Measurements from ENCODE around the gene SLC22A15.
"Not testable (repeated sequence)": the region's sequence is repeated elsewhere in the genome, so short reads cannot be mapped to it uniquely, and the experiment has no call there.

SLC22A15 gene

DNA sequence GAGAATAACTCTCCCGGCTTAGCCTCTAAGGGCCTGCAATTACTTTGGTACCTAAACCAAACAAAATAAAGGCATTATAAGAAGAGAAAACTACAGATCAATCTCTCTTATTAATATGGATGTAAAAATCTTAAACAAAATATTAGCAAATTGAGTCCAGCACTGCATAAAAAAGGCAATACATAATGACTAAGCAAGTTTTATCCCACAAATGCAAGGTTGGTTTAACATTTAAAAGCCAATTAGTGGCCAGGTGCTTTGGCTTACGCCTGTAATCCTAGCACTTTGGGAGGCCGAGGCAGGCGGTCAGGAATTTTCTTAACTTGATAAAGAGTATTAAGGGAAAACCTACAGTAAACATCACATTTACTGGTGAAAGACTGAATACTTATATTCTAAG is 67.8 kb downstream of the SLC22A15 start:
- Histone ChIP-seq H3K36me3 (peaks cover 56% of the 10 kb centered on the region), H3K9me3 (no peaks in the 10 kb centered on the region), H3K27ac (no peak overlapping the region), H3K4me3 (ENCODE audit: low read depth in 1 of 2, low read length in 1 of 2) (no peak overlapping the region), H3K4me1 (ENCODE audit: control insufficient read depth in 1 of 2, insufficient read depth in 1 of 2, low read depth in 1 of 2, low read length in 1 of 2) (no peaks in the 10 kb centered on the region), H3K27me3 (no peaks in the 10 kb centered on the region)
- TF ChIP-seq, protein P1, sequence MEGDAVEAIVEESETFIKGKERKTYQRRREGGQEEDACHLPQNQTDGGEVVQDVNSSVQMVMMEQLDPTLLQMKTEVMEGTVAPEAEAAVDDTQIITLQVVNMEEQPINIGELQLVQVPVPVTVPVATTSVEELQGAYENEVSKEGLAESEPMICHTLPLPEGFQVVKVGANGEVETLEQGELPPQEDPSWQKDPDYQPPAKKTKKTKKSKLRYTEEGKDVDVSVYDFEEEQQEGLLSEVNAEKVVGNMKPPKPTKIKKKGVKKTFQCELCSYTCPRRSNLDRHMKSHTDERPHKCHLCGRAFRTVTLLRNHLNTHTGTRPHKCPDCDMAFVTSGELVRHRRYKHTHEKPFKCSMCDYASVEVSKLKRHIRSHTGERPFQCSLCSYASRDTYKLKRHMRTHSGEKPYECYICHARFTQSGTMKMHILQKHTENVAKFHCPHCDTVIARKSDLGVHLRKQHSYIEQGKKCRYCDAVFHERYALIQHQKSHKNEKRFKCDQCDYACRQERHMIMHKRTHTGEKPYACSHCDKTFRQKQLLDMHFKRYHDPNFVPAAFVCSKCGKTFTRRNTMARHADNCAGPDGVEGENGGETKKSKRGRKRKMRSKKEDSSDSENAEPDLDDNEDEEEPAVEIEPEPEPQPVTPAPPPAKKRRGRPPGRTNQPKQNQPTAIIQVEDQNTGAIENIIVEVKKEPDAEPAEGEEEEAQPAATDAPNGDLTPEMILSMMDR (IDR thresholded peaks at IDR 0.05), result no peak

DNA sequence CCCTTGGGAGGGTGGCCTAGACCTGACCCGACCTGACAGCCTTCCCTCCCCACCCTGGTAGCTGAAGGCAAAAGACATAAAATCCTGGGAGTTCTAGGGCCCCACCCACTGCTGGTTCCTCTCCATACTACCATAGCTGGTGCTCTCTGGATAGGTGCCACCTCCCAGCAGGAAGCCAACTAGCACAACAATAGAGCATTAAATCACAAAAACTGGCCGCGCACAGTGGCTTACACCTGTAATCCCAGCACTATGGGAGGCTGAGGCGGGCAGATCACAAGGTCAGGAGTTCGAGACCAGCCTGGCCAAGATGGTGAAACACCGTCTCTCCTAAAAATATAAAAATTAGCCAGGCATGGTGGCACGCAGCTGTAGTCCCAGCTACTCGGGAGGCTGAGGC is 70.6 kb downstream of the SLC22A15 start:
- H3K9me3 ChIP-seq; H3K27me3 ChIP-seq; H3K4me1 ChIP-seq (ENCODE audit: control insufficient read depth in 1 of 2, insufficient read depth in 1 of 2, low read depth in 1 of 2, low read length in 1 of 2); H3K27ac ChIP-seq; H3K4me3 ChIP-seq (ENCODE audit: low read depth in 1 of 2, low read length in 1 of 2): not testable (repeated sequence)
- H3K36me3 ChIP-seq, result peaks cover 29% of the 10 kb centered on the region

DNA sequence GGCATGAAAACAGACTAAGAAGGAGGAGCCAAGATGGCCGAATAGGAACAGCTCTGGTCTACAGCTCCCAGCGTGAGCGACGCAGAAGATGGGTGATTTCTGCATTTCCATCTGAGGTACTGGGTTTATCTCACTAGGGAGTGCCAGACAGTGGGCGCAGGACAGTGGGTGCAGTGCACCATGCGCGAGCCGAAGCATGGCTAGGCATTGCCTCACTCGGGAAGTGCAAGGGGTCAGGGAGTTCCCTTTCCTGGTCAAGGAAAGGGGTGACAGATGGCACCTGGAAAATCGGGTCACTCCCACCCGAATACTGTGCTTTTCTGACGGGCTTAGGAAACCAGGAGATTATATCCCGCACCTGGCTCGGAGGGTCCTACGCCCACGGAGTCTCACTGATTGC is 75.6 kb downstream of the SLC22A15 start:
- not testable (repeated sequence) for H3K4me1 ChIP-seq (ENCODE audit: control insufficient read depth in 1 of 2, insufficient read depth in 1 of 2, low read depth in 1 of 2, low read length in 1 of 2); H3K36me3 ChIP-seq; H3K27me3 ChIP-seq; H3K27ac ChIP-seq; H3K4me3 ChIP-seq (ENCODE audit: low read depth in 1 of 2, low read length in 1 of 2); H3K9me3 ChIP-seq

DNA sequence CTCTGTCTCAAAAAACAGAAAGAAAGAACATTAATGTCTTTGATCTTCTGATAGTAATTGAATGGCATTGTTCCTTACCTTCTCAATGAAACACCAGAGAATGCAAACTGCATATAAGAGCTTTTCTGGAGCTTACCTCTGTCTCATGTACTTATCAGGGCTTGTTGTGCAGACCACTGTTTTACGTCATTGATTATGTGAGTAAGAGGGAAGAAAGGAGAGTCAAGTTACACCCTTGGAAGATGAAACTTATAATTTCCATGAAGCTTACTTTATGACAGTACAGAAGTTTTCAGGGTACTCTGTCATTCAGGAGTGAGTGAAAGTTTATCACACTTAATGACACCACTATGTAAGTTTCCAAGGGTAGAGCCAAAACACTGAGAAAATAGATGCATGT is 85.9 kb downstream of the SLC22A15 start:
- TF ChIP-seq, protein P1 (IDR thresholded peaks at IDR 0.05), result no peak
- no peaks in the 10 kb centered on the region for H3K9me3 ChIP-seq
- H3K4me3 ChIP-seq (ENCODE audit: low read depth in 1 of 2, low read length in 1 of 2), result no peak overlapping the region
- H3K4me1 ChIP-seq (ENCODE audit: control insufficient read depth in 1 of 2, insufficient read depth in 1 of 2, low read depth in 1 of 2, low read length in 1 of 2), result no peaks in the 10 kb centered on the region
- peaks cover 71% of the 10 kb centered on the region for H3K36me3 ChIP-seq
- H3K27me3 ChIP-seq, result no peaks in the 10 kb centered on the region
- H3K27ac ChIP-seq, result no peak overlapping the region

DNA sequence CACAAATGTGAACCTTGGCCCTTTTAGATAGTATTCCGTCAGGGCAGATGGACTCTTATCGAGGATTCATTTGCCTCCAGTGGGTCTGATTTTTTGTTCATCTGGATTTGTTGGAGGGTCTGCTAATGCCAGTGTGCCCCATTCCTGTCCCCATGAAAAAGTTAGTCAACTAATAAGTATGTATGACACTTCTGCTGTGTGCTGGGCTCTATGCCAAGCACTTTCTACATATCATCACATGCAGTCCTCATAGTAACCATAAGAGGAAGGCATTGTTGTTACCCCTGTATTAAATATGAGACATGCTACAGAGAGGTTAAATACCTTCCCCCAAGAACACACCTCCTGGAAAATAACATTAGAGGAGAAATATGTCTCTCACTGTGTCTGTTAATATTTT is 88.3 kb downstream of the SLC22A15 start:
- H3K4me1 ChIP-seq (ENCODE audit: control insufficient read depth in 1 of 2, insufficient read depth in 1 of 2, low read depth in 1 of 2, low read length in 1 of 2), result no peaks in the 10 kb centered on the region
- TF ChIP-seq, protein P1 (IDR thresholded peaks at IDR 0.05), result no peak
- no peaks in the 10 kb centered on the region for H3K27me3 ChIP-seq
- H3K27ac ChIP-seq, result no peak overlapping the region
- no peak overlapping the region for H3K4me3 ChIP-seq (ENCODE audit: low read depth in 1 of 2, low read length in 1 of 2)
- H3K36me3 ChIP-seq, result peaks cover 95% of the 10 kb centered on the region
- no peaks in the 10 kb centered on the region for H3K9me3 ChIP-seq

DNA sequence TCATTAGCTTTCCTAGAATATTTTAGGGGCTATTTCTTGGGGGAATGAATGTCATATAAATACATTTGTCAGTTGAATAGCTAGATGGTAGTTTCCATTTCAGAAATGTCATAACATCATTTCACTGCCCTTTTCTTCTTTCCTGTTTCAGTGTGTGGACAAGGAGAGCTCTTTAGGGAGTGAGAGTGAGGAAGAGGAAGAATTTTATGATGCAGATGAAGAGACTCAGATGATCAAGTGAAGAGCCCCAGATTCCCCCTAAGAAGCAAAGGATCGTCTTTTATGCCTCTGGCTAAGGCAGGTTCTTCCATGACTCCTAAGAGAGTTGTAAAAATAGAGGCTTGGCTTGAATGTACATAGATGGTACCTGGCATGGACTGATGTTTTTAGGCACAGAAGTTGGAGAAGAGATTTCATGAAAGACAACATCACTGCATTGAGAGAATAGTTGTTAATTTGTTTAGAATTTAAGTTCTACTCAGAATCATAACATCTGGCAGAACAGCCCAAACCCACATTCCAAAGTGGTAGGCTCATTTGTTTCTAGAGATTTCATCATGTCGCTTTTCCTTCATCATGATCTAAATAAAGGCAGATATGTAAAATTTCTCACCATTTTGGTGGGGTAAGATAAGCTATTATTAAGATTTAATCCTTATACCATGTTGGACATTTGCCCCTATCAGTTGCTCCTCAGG is 90.7 kb downstream of the SLC22A15 start:
- H3K36me3 ChIP-seq, result peaks cover 99% of the 10 kb centered on the region
- H3K9me3 ChIP-seq, result no peaks in the 10 kb centered on the region
- H3K27ac ChIP-seq, result no peak overlapping the region
- H3K27me3 ChIP-seq, result no peaks in the 10 kb centered on the region
- H3K4me3 ChIP-seq (ENCODE audit: low read depth in 1 of 2, low read length in 1 of 2), result no peak overlapping the region
- no peaks in the 10 kb centered on the region for H3K4me1 ChIP-seq (ENCODE audit: control insufficient read depth in 1 of 2, insufficient read depth in 1 of 2, low read depth in 1 of 2, low read length in 1 of 2)
- TF ChIP-seq, protein P1 (IDR thresholded peaks at IDR 0.05), result no peak

DNA sequence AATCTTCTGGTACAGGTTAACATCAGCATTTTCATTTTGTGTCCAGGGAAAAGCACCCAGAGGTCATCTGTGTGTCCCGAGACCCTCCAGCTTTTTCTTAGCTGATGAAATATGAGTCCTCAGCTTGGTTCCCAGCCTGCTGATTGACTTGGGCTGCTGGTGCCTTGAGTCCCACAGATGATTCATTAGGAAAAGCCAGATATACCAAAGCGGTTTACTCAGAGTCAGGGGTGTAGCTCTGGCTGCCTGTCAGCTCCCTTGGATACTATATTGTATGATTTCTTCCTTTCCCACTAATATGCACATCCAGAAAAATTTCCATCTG is 91.2 kb downstream of the SLC22A15 start:
- Histone ChIP-seq H3K4me1 (ENCODE audit: control insufficient read depth in 1 of 2, insufficient read depth in 1 of 2, low read depth in 1 of 2, low read length in 1 of 2) (no peaks in the 10 kb centered on the region), H3K4me3 (ENCODE audit: low read depth in 1 of 2, low read length in 1 of 2) (no peak overlapping the region)

More for the DNA sequence above, 91.2 kb downstream of the SLC22A15 start:
- H3K27ac ChIP-seq, result no peak overlapping the region
- H3K9me3 ChIP-seq, result no peaks in the 10 kb centered on the region
- peaks cover 99% of the 10 kb centered on the region for H3K36me3 ChIP-seq
- H3K27me3 ChIP-seq, result no peaks in the 10 kb centered on the region
- TF ChIP-seq, protein P1 (IDR thresholded peaks at IDR 0.05), result no peak

All from neutrophil (primary cell).